ENCODE results near the gene ARID4B.

Gene ARID4B

GRCh38 chr1:235343726-235344125, 15.7 kb upstream of the ARID4B start:
- Histone ChIP-seq H3K4me3 (ENCODE audit: low read depth, low read length) (no peak overlapping the region), H3K27me3 (ENCODE audit: insufficient read depth, low read depth, severe bottlenecking) (no peaks in the 10 kb centered on the region), H3K27ac (no peak overlapping the region), H3K9me3 (ENCODE audit: severe bottlenecking) (no peaks in the 10 kb centered on the region), H3K36me3 (peaks cover 3% of the 10 kb centered on the region; the same call in 1 of the 2 replicates)
- DNase-seq, result no peak
- no peak for TF ChIP-seq CTCF (IDR thresholded peaks at IDR 0.05; ENCODE audit: low read depth, low read length)

GRCh38 chr1:235342471-235342870, 14.5 kb upstream of the ARID4B start:
- no peak for TF ChIP-seq CTCF (IDR thresholded peaks at IDR 0.05; ENCODE audit: low read depth, low read length)

GRCh38 chr1:235342039-235342438, 14.1 kb upstream of the ARID4B start:
- Histone ChIP-seq H3K9me3 (ENCODE audit: severe bottlenecking) (no peaks in the 10 kb centered on the region), H3K4me3 (ENCODE audit: low read depth, low read length) (no peak overlapping the region), H3K36me3 (peaks cover 12% of the 10 kb centered on the region), H3K27ac (no peak overlapping the region), H3K27me3 (ENCODE audit: insufficient read depth, low read depth, severe bottlenecking) (no peaks in the 10 kb centered on the region)
- peak; percentile 76 for DNase-seq
- TF ChIP-seq CTCF (IDR thresholded peaks at IDR 0.05; ENCODE audit: low read depth, low read length), result no peak

More at GRCh38 chr1:235342471-235342870, 14.5 kb upstream of the ARID4B start:
- DNase-seq, result peak; percentile 69
- Histone ChIP-seq H3K4me3 (ENCODE audit: low read depth, low read length) (no peak overlapping the region), H3K27me3 (ENCODE audit: insufficient read depth, low read depth, severe bottlenecking) (no peaks in the 10 kb centered on the region), H3K9me3 (ENCODE audit: severe bottlenecking) (no peaks in the 10 kb centered on the region), H3K27ac (no peak overlapping the region), H3K36me3 (peaks cover 7% of the 10 kb centered on the region)

- TF ChIP-seq CTCF (IDR thresholded peaks at IDR 0.05; ENCODE audit: low read depth, low read length), result no peak
- H3K27ac ChIP-seq, result no peak overlapping the region
- no peak overlapping the region for H3K4me3 ChIP-seq (ENCODE audit: low read depth, low read length)
- no peaks in the 10 kb centered on the region for H3K9me3 ChIP-seq (ENCODE audit: severe bottlenecking)
- H3K36me3 ChIP-seq, result peaks cover 19% of the 10 kb centered on the region
- no peak for DNase-seq
- H3K27me3 ChIP-seq (ENCODE audit: insufficient read depth, low read depth, severe bottlenecking), result no peaks in the 10 kb centered on the region
Observed at GRCh38 chr1:235341334-235341733, 13.4 kb upstream of the ARID4B start.

GRCh38 chr1:235339746-235340145, 11.8 kb upstream of the ARID4B start:
- H3K9me3 ChIP-seq (ENCODE audit: severe bottlenecking), result no peaks in the 10 kb centered on the region
- no peak overlapping the region for H3K4me3 ChIP-seq (ENCODE audit: low read depth, low read length)
- peaks cover 34% of the 10 kb centered on the region for H3K36me3 ChIP-seq
- no peak for TF ChIP-seq CTCF (IDR thresholded peaks at IDR 0.05; ENCODE audit: low read depth, low read length)
- no peaks in the 10 kb centered on the region for H3K27me3 ChIP-seq (ENCODE audit: insufficient read depth, low read depth, severe bottlenecking)
- H3K27ac ChIP-seq, result no peak overlapping the region
- DNase-seq, result no peak

GRCh38 chr1:235336903-235337302, 8.9 kb upstream of the ARID4B start:
- Histone ChIP-seq H3K36me3 (peaks cover 36% of the 10 kb centered on the region), H3K4me3 (ENCODE audit: low read depth, low read length) (no peak overlapping the region), H3K27me3 (ENCODE audit: insufficient read depth, low read depth, severe bottlenecking) (no peaks in the 10 kb centered on the region), H3K27ac (no peak overlapping the region), H3K9me3 (ENCODE audit: severe bottlenecking) (no peaks in the 10 kb centered on the region)
- no peak for TF ChIP-seq CTCF (IDR thresholded peaks at IDR 0.05; ENCODE audit: low read depth, low read length)
- DNase-seq, result no peak

Data from WERI-Rb-1 (cell line).